ENCODE results near the gene CABLES1.
"Not testable (repeated sequence)": the region's sequence is repeated elsewhere in the genome, so short reads cannot be mapped to it uniquely, and the experiment has no call there.

Gene CABLES1

GRCh38 chr18:23247896-23248295, 112.6 kb downstream of the CABLES1 start:
- DNase-seq: no peak

DNA sequence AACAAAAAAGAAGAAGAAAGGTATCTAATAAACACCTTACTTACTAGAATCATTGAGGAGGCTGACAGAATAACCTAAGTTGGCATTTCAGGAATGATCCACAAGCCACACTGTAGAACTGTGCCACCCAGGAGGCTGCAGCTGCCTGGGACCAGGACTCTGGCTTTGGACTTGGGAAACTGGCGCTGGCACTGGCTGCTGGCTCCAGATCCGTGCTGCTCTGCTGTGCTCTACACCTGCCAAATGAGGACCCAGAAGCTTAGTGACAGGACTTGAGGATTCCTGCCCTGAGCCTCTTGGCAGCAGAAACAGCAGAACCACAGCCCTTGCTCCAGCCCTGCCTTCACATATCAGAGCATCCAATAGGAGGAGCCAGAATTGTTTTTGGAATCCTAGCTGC, 113.5 kb downstream of the CABLES1 start:
- no peak for DNase-seq

GRCh38 chr18:23249348-23249747, 114.1 kb downstream of the CABLES1 start:
- DNase-seq: no peak

GRCh38 chr18:23250893-23251656, 115.8 kb downstream of the CABLES1 start:
- DNase-seq: no peak

- DNase-seq: no peak
Observed at GRCh38 chr18:23253630-23254029, 118.3 kb downstream of the CABLES1 start.

DNA sequence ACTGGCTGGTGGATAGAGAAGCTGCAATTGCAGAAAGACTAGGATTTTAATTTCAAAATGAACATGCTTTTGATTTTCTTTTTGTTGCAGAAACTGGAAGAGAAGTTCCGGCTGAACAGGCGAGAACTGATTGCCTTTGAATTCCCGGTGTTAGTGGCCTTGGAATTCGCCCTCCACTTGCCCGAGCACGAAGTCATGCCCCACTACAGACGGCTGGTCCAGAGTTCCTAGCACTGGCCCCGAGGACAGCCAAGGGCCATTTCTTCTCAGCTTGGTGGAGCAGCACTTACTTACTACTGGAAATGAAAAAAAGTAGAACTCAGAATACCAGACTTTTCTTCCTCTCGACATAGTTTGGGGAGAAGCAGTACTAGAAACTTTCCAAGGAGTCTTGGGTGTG, 121.9 kb downstream of the CABLES1 start:
- DNase-seq: no peak

DNA sequence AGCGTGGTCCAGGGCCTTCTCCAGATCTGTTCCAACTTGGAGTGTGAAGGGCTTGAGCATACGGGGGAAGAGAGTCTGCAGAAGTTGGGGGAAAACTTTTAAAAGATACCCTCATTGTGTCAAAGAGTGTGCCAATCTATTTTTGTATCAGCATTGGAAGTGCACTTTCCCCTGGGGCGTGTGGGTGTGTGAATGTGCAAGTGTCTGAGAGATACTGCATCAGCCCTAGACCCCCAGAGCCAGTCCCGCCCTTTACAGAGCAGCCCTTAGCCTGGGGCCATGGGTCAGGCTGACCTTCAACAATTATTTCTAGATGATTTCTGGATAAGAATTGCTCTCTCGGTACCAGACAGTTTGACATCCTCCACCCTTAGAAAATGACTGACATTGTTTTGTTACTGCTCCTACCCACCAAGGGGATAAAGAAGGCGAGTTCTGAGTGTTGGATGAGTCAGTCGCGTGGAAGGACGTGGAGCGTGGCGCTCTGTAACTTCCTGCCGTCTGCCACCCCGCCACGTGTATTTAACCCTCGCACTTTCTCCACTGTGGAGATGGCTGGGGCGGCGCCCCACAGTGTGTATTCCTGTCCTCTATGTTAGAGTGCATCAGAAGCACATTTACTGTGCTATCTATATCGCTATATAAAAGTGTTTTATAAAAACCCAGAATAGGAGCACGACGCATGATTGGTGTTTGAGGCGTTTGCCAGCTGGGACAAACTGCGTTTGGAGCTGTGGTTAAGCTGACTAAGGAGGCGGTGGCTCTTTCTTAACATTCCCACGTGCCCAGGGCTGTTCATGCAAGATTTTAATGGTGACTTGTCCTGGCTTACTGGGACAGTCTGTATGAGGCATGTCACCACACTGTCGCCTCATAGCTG, 122.6 kb downstream of the CABLES1 start:
- DNase-seq: no peak

- no peak for DNase-seq
Observed at GRCh38 chr18:23258566-23259469, 123.5 kb downstream of the CABLES1 start.

- DNase-seq: no peak
Observed at GRCh38 chr18:23259701-23260681, 124.7 kb downstream of the CABLES1 start.

DNA sequence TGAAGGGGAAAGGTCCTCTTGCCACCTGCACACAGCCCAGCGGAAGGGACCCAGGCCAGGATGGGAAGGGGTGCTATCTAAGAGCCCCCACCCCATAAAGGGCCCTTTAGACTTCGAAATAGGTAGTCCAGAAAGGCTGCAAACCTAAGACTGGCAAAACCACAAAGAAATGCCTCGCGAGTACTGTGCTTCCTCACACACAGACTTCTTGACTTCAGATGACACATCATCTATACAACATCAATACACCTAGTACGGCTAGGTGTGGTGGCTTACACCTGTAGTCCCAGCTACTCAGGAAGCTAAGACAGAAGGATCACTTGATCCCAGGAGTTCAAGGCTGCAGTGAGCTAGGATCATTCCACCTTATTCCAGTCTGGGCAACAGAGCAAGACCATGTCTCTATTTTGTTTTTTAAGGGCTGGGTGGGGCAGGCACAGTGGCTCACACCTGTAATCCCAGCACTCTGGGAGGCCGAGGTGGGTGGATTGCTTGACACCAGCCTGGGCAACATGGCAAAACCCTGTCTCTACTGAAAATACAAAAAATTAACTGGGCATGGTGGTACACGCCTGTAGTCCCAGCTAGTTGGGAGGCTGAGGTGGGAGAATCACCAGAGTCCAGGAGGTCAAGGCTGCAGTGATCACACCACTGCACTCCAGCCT, 125.8 kb downstream of the CABLES1 start:
- no peak for DNase-seq

DNA sequence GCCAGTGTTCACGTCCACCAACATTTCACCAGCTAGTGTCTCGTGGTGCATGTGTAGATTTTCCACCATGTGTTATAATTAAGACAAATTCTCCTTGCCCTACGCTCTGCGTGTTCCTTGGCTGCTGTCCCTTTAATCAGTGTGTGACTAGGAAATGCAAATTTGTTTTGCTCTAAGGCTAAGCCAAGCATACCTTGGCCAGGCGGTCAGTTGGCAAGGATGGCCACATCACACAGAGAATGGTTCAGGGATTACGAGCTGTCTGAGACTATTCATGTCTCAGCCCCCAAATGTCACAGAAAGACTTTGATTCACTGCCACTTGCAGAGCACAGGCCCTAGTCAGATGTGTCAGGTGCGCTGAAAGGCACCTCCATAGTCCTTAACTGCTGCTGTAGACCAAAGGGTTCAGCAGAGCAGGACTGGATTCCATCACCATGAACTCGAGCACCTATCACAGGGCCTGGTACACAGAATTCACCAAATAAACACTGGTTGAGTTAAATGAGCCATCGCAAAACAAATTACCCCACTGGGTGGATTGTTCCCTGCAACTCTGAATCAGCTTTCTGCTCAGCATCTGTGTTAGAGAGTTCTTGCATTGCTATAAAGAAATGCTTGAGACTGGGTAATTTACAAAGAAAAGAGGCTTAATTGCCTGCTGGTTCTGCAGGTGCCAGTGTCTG, 128.4 kb downstream of the CABLES1 start:
- no peak for DNase-seq

DNA sequence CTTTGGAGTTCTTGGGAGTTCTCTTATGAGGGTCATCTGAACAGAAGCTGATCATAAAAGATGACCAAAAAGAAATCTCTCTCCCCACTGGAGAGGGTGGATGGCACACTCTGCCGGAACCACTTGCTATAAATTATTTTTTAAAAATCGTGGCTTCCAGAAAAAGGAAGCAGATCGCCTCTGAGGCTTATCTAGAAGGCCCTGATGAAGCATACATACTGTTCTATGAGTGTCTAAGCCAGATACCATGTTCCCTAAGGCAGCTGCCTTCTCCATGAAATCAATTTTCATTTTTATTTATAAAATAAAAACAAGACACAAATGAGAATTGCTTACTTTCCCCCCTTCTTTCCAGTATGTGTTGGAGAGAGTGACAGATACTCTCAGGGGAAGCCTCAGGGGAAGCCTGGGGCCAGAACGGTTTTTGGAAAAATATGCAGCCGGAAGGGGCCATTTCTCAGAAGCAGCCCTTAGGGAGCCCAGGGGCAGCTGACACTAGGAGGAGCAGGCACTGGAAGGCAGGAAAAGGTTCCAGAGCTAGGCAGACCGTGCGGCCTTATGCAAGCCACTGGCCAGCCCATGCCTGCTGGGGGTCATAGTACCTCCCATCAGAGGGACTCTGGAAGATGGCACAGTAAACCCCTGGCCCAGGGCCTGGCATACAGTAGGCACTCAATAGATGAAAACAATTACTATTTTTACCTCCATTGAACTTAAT, 130.6 kb downstream of the CABLES1 start:
- DNase-seq: no peak

- no peak for DNase-seq
Observed at GRCh38 chr18:23266717-23267446, 131.6 kb downstream of the CABLES1 start.

DNA sequence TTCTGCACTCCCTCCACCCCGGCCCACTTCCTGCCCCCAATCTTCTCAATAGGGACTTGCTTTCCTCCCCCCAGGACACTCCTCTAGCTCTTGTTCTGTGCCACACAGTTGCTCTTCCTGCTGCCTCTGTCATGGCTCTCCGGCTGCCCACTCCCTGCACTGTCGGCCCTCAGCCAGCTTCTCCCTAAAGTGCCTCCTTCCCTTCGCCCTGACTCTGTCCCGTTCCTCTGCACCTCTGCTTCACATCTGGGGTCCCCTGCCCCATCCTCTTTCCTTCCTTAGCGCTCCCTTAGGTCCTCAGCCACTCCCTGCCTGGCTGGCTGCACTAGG, 132.1 kb downstream of the CABLES1 start:
- no peak for DNase-seq

GRCh38 chr18:23268641-23269040, 133.4 kb downstream of the CABLES1 start:
- DNase-seq: no peak

DNA sequence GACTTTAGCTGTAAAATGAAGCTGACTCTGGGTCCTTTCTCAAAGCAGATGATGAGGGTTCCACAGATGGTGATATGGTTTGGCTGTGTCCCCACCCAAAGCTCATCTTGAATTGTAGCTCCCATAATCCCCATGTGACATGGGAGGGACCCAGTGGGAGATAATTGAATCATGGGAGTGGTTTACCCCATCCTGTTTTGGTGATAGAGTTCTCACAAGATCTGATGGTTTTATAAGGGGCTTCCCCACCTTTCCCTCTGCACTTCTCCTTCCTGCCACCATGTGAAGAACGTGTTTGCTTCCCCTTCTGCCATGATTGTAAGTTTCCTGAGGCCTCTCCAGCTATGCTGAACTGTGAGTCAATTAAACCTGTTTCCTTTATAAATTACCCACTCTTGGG, 133.8 kb downstream of the CABLES1 start:
- DNase-seq: not testable (repeated sequence)

GRCh38 chr18:23269928-23270327, 134.6 kb downstream of the CABLES1 start:
- no peak for DNase-seq

GRCh38 chr18:23270986-23271680, 135.8 kb downstream of the CABLES1 start:
- no peak for DNase-seq
